M059J (cell line): ENCODE measurements around the gene KIF16B. TPM values are rescaled to one million over a fixed set of nuclear protein-coding genes. Genes with fewer than 3 reads are reported as not detected.

Experiments
- DNase-seq: peaks from one replicate; pipeline ENCODE4 v3.0.0-alpha.2; 2012; ENCODE audit warnings: low read depth
- total RNA-seq: library from RNA; depleted of rRNA; stranded (reverse); fragments of >200 nt; shearing (Covaris generic); gene quantifications from 2 replicates; pipeline ENCODE4 v1.2.3, GENCODE V29; 2014

KIF16B gene
- total RNA-seq, 1 experiment from 2014 or later, result 16.5 TPM

- DNase-seq, result no peak
These were observed 212.6 kb downstream of the KIF16B start for GRCh38 chr20:16360668-16361067.

DNA sequence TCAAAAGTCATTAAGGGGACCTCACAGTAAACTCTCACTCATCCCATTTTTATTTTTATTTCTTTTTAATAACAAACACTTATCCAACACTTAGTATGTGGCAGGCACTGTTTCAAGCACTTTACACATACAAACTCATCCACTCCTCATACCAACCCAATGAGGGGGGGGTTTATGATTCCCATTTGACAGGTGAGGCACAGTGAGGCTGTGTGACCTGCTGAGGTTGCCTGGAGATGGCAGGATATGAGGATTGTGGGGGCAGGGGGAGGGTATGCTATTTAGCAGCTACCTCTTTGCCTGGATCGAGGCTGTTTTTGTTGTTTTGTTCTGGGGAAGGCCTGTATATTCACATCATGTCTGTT is 219.8 kb downstream of the KIF16B start:
- DNase-seq, result no peak

DNA sequence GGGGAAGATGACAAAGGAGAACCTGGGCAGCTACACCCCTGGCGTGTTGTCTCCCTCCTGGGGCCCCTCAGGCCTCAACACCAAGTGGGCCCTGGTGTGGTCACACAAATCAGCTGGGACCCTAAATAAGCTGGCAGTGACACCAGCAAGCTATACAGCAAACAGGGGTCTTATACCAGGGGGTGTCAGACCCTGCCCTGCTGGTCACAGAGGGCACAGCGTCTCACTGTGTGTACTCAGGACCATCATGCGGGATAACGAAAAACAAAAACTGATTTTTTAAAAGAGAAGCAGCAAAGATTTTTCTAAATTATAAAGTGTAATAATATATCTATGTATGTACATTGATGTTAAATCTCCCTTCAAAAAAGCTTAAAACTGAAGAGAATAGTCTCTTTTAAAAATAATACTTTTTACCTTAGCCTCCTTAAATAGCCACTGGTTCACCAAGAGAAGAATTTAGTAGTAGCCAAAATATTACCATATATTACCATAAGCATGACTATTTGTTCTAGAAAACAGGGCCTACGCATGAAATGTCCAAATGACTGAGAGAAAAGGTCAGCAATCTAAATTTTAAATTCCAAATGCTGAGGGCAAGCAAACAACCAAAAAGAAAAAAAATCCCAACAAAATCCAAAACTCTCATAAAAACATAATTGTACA is 220.4 kb downstream of the KIF16B start:
- DNase-seq, result no peak

GRCh38 chr20:16352321-16352720 is 220.9 kb downstream of the KIF16B start:
- no peak for DNase-seq

- DNase-seq, result no peak
These were observed 221.8 kb downstream of the KIF16B start for GRCh38 chr20:16351415-16351814.

DNA sequence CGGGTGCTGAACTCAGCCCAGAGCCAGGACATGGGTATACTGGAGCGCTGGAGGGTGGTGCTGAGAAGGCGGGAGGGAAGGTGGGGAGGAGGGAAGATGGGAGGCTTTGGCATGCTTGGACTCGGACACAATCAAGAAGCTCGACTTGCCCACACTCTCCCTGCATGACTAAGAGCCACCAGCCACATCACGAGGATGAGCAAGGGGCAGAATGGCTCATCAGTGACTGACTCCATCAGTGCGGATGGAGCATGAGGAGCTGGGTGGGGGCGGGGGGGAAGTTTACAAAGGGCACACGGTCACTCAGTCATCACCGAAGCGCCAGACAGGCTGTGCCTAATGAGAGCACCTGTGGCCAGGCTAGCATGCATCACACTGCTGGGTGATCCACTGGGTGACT is 222.8 kb downstream of the KIF16B start:
- DNase-seq, result peak; percentile 81

GRCh38 chr20:16349523-16350260 is 223.6 kb downstream of the KIF16B start:
- DNase-seq, result peak; percentile 42

GRCh38 chr20:16346956-16347355 is 226.3 kb downstream of the KIF16B start:
- DNase-seq, result no peak

DNA sequence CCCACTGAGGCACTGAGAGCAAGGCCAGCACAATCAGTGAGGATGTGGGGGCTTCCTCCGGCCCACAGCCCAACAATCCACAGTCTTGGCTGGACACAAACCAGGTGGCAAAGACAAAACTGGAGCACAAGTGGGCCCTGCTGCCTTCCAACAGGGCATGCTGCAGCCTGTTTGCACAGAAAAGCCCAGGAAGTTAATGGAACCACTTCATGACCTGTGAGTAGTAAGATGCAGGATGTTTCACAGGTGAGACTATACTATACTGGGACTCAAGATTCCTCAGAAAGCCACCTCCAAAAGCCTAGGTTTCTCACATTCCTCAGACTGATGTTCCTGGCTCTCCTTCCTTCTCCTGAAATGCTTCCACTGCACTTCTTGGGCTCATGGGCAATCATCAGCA is 235.5 kb downstream of the KIF16B start:
- DNase-seq, result no peak

DNA sequence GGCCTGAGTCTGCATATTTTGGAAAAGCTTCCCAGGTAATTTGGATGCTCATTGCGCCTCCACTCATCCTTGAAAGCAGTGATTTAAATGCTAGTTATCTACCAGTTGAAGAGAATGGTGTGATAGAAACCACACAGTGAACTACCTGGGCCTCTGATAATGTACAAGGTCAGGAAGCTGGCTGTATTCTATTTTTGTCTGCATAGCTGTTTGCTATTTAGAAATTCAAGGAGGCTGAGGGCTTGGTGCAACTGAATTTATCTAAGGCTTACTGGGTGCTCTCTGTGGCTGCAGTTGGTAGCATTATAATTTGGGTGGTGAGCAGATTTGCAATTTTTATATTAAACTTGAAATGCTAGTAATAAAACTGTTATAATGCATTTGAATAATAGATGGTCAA is 245.6 kb downstream of the KIF16B start:
- DNase-seq, result no peak

- no peak for DNase-seq
These were observed 252.0 kb downstream of the KIF16B start for GRCh38 chr20:16321291-16321690.

DNA sequence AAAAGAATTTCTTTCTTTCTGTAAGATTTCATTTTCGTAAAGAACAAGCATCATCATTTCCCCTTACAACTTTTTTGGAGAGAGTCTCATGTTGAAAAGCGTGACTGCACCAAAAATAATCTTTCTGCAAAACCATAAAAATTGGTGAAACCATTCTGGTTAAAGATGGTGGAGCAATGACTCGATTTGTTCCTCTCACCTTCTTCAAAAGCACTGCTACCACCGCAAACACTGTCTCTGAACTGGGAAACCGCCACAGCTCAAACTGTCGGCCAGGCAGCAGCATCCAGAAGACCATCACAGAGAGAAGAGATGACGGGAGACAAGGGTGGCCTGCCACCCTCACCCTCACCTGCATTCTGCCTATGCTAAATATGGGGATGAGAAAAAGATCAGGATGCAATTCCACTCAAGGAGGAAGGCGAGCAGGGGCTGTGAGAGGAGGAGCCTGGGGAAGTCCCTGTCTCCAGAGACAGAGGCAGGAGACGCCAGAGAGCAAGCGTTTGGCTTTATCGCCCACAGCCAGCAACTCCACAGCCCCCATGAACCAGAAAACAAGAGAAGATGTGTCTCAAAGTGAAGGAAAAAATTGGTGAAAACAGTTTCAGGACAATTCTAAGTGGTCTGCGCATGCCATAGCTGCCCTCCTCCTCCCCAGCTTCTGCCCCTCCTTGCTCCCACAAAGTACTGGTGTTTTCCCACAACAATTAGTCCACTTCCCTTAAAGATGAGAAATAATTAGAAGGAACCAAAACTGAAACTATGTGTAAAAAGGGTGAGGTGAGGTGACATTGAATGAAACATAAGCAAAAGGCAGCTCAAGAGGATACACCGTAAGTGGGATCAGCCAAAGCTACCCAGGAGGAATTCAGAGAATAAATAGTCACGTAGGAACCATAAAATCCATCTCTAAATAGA is 255.5 kb downstream of the KIF16B start:
- no peak for DNase-seq

DNA sequence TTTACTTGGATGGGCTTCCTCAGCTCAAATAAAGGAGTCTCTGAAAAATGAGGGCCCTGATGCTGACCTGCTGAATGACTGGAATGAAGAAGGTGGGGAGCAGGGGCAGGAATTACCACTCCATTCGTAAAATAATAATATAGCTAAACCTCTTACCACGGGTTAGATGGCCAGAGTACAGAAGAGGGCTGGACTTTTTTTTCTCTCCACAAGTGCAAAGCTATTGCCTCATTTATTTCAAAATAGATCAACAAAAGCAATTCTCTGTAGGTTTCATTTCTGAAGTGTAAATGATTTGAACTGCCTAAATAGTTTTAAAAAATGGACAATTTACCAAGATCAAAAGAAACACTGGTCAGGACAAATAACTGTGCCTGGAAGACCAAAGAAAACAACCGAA is 256.7 kb downstream of the KIF16B start:
- no peak for DNase-seq

GRCh38 chr20:16314748-16315159 is 258.5 kb downstream of the KIF16B start:
- DNase-seq, result no peak

- DNase-seq, result no peak
These were observed 258.9 kb downstream of the KIF16B start for GRCh38 chr20:16314320-16314719.

- DNase-seq, result no peak
These were observed 259.3 kb downstream of the KIF16B start for GRCh38 chr20:16313917-16314316.

DNA sequence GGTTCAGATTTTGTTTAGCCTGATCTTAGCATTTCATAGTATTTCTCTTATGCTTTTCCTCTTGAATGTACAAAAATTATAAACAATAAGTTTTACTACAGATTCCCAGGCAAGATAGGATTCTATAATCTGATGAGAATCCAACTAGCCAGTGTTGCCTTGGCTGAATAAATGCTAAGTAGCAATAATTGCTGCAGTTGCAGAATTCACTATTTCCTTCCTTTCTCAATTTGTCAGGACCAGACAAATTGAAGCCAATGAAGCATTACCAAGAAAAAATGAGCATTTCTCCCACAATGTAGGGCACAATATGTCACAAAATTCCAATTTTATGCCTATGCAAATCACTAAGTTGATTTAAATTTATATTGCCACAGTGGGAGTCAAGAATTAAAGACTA is 260.2 kb downstream of the KIF16B start:
- DNase-seq, result no peak

DNA sequence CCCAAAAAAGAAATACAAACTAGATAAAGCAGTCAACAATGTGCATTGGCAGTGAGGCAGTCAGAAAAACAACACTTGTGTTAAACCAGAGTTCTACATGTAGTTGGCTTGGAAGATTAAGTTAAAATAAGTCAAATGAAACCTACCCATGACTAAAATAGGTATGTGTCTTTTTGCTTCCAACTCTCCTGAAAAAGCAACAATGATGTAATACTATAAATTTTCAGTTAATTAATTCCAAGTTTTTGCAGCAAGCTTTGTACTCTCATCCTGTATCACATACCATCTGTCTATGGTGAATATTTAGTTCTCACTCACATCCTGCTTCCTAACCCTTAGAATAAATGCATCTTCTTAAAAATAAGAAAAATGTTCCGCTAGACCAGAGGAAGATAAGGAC is 261.5 kb downstream of the KIF16B start:
- DNase-seq, result no peak

GRCh38 chr20:16308754-16309153 is 264.5 kb downstream of the KIF16B start:
- DNase-seq, result no peak

GRCh38 chr20:16302818-16303217 is 270.4 kb downstream of the KIF16B start:
- DNase-seq, result no peak

DNA sequence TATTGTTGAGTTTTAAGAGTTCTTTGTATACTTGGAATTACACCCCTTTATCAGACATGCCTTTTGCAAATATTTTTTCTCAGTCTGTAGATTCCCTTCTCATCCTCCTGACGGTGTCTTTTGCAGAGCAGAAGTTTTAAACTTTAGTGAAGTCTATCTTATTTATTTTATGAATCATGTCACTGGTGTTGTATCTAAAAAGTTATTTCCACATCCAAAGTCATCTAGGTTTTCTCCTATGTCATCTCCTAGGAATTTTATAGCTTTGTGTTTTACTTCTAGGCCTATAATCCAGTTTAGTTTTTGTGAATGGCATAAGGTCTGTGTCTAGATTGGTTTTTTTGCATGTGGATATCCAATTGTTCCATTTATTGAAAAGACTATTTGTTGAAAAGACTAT is 271.3 kb downstream of the KIF16B start:
- DNase-seq, result no peak

DNA sequence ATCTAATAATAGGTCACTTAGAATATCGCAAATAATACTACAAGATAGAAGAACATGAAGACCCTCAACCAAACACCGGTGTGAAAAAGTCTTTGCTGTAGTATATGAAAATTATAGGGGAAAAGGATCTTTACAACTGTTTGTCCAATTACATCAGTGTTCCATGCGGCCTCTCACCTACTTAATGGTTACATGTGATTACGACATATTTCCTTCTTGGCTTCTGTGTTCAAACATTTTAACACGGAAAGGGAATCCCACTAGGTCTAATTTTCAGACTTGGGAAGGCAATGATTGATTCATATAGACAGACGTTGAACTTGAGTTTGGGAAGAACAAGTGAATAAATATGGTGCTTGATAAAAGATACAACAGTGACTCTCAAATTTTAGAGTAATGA is 273.4 kb downstream of the KIF16B start:
- DNase-seq, result no peak

GRCh38 chr20:16296931-16297330 is 276.3 kb downstream of the KIF16B start:
- no peak for DNase-seq
